Measurements from ENCODE around the gene ANAPC4.

DNA sequence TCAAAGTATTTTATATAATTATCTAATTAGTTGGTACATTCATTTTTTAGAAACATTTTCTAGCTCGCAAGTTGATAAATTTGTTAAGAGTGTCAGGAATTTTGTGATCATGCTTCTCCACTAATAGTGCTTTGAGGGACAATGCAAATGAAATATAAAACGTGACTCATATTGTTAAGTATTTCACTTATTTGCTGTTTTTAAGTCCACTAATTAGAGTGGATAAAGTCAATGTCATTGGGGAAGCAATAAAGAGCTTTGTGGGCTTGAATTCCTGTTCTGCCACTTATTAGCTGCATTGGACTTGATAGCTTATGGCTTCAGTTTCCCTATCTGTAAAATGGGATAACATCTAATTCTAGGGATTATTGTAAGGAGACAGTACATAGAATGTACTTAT lies 26.5 kb upstream of the ANAPC4 start:
- no peak for TF ChIP-seq CTCF (IDR thresholded peaks at IDR 0.05)
- TF ChIP-seq POLR2A (IDR thresholded peaks at IDR 0.05), result no peak
- no peak for TF ChIP-seq EP300 (IDR thresholded peaks at IDR 0.05)
- no peak for TF ChIP-seq POLR2AphosphoS5 (IDR thresholded peaks at IDR 0.05)

Measured in upper lobe of left lung (tissue), 4 donors.